ENCODE measurements around the gene NPIPA8.
"Not testable (repeated sequence)": the region's sequence is repeated elsewhere in the genome, so short reads cannot be mapped to it uniquely, and the experiment has no call there.

Gene NPIPA8

DNA sequence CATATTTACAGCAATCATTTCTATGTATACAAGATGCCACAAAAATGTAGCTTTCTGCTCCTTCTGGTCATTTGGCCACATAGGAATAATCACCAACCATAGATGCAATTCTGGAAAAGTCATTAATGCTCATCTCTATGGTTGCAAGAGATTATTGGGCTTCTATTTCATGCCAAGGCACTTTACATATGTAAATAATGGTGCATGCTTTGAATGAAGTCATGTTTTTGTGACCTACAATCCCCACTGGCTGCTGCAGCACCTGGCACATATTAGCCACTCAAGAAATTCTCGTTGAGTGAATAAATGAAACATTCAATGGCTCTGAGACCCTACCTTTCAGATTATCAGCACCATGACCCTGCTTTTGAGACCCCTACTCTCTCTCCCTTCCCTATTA, 50.2 kb downstream of the NPIPA8 start:
- H3K4me3 ChIP-seq, H3K27ac ChIP-seq: not testable (repeated sequence)

DNA sequence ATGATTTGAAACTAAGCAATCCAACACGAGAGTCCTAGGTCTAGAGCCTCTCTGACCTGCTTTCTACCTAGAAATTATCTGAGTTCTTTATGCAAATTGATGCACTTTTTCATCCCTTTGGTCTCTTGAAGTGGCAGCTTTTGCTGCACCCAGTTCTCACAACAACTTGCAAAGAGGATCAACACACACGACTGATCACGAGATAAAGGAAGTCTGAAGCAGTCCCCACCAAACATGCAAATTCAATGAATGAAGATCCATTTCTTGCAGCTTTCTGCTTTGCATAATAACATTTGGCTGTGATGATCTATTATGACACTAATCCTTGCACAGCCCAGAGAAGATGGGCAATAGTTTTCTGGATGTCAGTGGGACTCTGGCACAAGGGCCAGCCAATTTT, 56.2 kb downstream of the NPIPA8 start:
- not testable (repeated sequence) for H3K27ac ChIP-seq, H3K4me3 ChIP-seq

DNA sequence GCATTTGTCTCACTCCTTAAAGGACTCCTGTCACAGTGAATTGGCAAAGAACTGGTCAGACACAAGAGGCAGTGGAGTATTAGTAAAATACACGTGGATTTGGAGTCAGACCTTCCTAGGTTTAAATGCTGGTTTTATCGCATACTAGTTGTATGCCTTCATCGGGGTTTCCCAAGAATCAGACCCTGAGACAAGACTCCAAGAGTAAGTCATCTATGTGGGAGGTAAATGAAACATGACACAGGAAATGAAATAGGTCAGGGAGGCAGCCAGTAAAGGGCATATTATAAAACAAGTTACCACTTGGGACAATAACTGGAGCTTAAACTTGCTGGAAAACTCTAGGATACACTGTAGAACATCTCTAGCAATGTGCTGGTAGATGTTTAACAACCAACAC, 59.8 kb downstream of the NPIPA8 start:
- H3K27ac ChIP-seq, H3K4me3 ChIP-seq: not testable (repeated sequence)

GRCh38 chr16:18270171-18270570, 66.4 kb downstream of the NPIPA8 start:
- not testable (repeated sequence) for H3K4me3 ChIP-seq, H3K27ac ChIP-seq

Data from skin epidermis (tissue), 12 donors.